H1 (cell line): ENCODE measurements around the gene FAM24A. TPM values are rescaled to one million over a fixed set of nuclear protein-coding genes. Genes with fewer than 3 reads are reported as not detected.

ENCODE experiments used
- CTCF ChIA-PET: fragments of 300-600 bp; sonication (Branson Sonifier 250); formaldehyde crosslinking; loops from one replicate; lab custom pipeline; 2021; ENCODE audit not compliant: partially characterized antibody; lab: Charles Lee
- POLR2A ChIA-PET: fragments of 300-600 bp; sonication (Branson Sonifier 250); formaldehyde crosslinking; loops from one replicate; lab custom pipeline; 2021; ENCODE audit warnings: inconsistent platforms; ENCODE audit not compliant: partially characterized antibody; lab: Charles Lee
- DNase-seq, 2 experiments: peaks; one replicate each; pipeline versions ENCODE4 v3.0.0 to v3.0.0-alpha.2; 2010 to 2022; ENCODE audit warnings: low spot score in 2 of 2, low read depth in 1 of 2, mixed read lengths in 1 of 2
- FAIRE-seq: peaks from 2 replicates; lab custom pipeline; 2011; peaks lifted over from hg19 to GRCh38; lab: Jason Lieb, UNC
- H2AFZ ChIP-seq: 2 replicates; pipeline ENCODE4 v1.8.1; 2012; ENCODE audit warnings: low read length, inconsistent platforms
- H2AK5ac ChIP-seq: 2 replicates; pipeline ENCODE4 v1.6.1; 2013; ENCODE audit warnings: low read depth, low read length
- H2BK120ac ChIP-seq: replicated peaks from 2 replicates; pipeline ENCODE3; 2013; ENCODE audit warnings: low read depth, low read length, inconsistent platforms
- H2BK12ac ChIP-seq: 2 replicates; pipeline ENCODE4 v1.6.1; 2013; ENCODE audit warnings: low read depth, low read length
- H2BK15ac ChIP-seq: 2 replicates; pipeline ENCODE4 v1.6.1; 2013; ENCODE audit warnings: low read length
- H2BK20ac ChIP-seq: 2 replicates; pipeline ENCODE4 v1.6.1; 2013; ENCODE audit warnings: low read length
- H2BK5ac ChIP-seq: 2 replicates; pipeline ENCODE4 v1.6.1; 2013; ENCODE audit warnings: low read depth, low read length
- H3K14ac ChIP-seq: 2 replicates; pipeline ENCODE4 v1.6.1; 2013; ENCODE audit warnings: inconsistent platforms; ENCODE audit not compliant: insufficient read length
- H3K18ac ChIP-seq: 2 replicates; pipeline ENCODE4 v1.6.1; 2013; ENCODE audit warnings: low read length; ENCODE audit errors: extremely low read depth
- H3K23ac ChIP-seq: 2 replicates; pipeline ENCODE4 v1.6.1; 2013; ENCODE audit warnings: inconsistent platforms; ENCODE audit not compliant: insufficient read length
- H3K23me2 ChIP-seq: 2 replicates; pipeline ENCODE4 v1.6.1; 2013; ENCODE audit warnings: low read depth, low read length
- H3K27ac ChIP-seq: 2 replicates; pipeline ENCODE4 v1.6.1; 2011; ENCODE audit warnings: low read depth, low read length, inconsistent platforms
- H3K27me3 ChIP-seq, 4 experiments: replicated peaks in 1 of 4; 1 replicate in 1 of 4; 2 replicates in 3 of 4; pipeline versions ENCODE4 v1.6.1 to v1.8.1; 2011 to 2013; ENCODE audit warnings: low read length in 3 of 4, mild to moderate bottlenecking in 3 of 4, inconsistent platforms in 2 of 4, mixed read lengths in 2 of 4, moderate library complexity in 1 of 4; ENCODE audit not compliant: control insufficient read depth in 3 of 4, insufficient read depth in 3 of 4; ENCODE audit errors: extremely low read depth in 1 of 4
- H3K36me3 ChIP-seq, 4 experiments: 2 replicates each; pipeline versions ENCODE4 v1.6.1 to v1.8.1; 2011 to 2013; ENCODE audit warnings: mild to moderate bottlenecking in 4 of 4, low read length in 3 of 4, moderate library complexity in 2 of 4, control low read depth in 1 of 4, inconsistent platforms in 1 of 4; ENCODE audit not compliant: insufficient read depth in 4 of 4, control insufficient read depth in 2 of 4
- H3K4ac ChIP-seq: replicated peaks from 2 replicates; pipeline ENCODE3; 2013; ENCODE audit warnings: low read length, low read depth, mixed read lengths, inconsistent platforms; ENCODE audit not compliant: insufficient read length
- H3K4me1 ChIP-seq, 4 experiments: replicated peaks in 1 of 4; 1 replicate in 1 of 4; 2 replicates in 3 of 4; pipeline versions ENCODE4 v1.6.1 to v1.8.1; 2011 to 2013; ENCODE audit warnings: low read length in 3 of 4, inconsistent platforms in 2 of 4, mixed read lengths in 1 of 4; ENCODE audit not compliant: insufficient read depth in 4 of 4, control insufficient read depth in 3 of 4
- H3K4me2 ChIP-seq, 2 experiments: 2 replicates each; pipeline versions ENCODE4 v1.6.1 to v1.8.1; 2011 to 2013; ENCODE audit warnings: low read depth in 2 of 2, low read length in 2 of 2, control low read depth in 1 of 2, inconsistent platforms in 1 of 2, mild to moderate bottlenecking in 1 of 2; ENCODE audit not compliant: insufficient read depth in 1 of 2
- H3K4me3 ChIP-seq, 4 experiments: fragments of 200-600, 300-600 bp in 1 of 4; sonication (generic), shearing (Covaris generic), sonication (Bioruptor Twin) in 1 of 4; 2 replicates each; pipeline versions ENCODE4 v1.5.1 to v1.8.1; 2011 to 2016; ENCODE audit warnings: low read length in 4 of 4, low read depth in 3 of 4, control low read depth in 2 of 4, inconsistent platforms in 2 of 4, mild to moderate bottlenecking in 2 of 4, mixed read lengths in 1 of 4, moderate library complexity in 1 of 4; ENCODE audit not compliant: insufficient read depth in 2 of 4; ENCODE audit errors: extremely low read depth in 1 of 4
- H3K56ac ChIP-seq: replicated peaks from 2 replicates; pipeline ENCODE3; 2013; ENCODE audit warnings: low read depth, mild to moderate bottlenecking, mixed read lengths, low read length, inconsistent platforms; ENCODE audit not compliant: insufficient read length
- H3K79me1 ChIP-seq: 2 replicates; pipeline ENCODE4 v1.6.1; 2013; ENCODE audit warnings: low read depth, low read length, control low read depth
- H3K79me2 ChIP-seq, 2 experiments: 2 replicates each; pipeline versions ENCODE4 v1.6.1 to v1.8.1; 2012 to 2013; ENCODE audit warnings: low read length in 2 of 2, mild to moderate bottlenecking in 2 of 2, inconsistent platforms in 1 of 2; ENCODE audit not compliant: insufficient read depth in 2 of 2, control insufficient read depth in 1 of 2
- H3K9ac ChIP-seq, 4 experiments: replicated peaks in 1 of 4; 1 replicate in 1 of 4; 2 replicates in 3 of 4; pipeline versions ENCODE4 v1.6.1 to v1.8.1; 2011 to 2013; ENCODE audit warnings: low read depth in 3 of 4, low read length in 3 of 4, control low read depth in 2 of 4, mild to moderate bottlenecking in 2 of 4, moderate library complexity in 2 of 4, inconsistent platforms in 1 of 4; ENCODE audit errors: extremely low read depth in 1 of 4
- H3K9me3 ChIP-seq, 2 experiments: 2 replicates each; pipeline versions ENCODE4 v1.6.1 to v1.8.1; 2012 to 2013; ENCODE audit warnings: mild to moderate bottlenecking in 2 of 2, moderate library complexity in 2 of 2, control low read depth in 1 of 2, inconsistent platforms in 1 of 2, low read depth in 1 of 2, low read length in 1 of 2, mixed read lengths in 1 of 2; ENCODE audit not compliant: insufficient read depth in 2 of 2
- H4K20me1 ChIP-seq, 2 experiments: replicated peaks in 1 of 2; 2 replicates each; pipeline versions ENCODE3 to v1.8.1; 2011 to 2013; ENCODE audit warnings: inconsistent platforms in 2 of 2, low read length in 2 of 2, mild to moderate bottlenecking in 1 of 2; ENCODE audit not compliant: insufficient read depth in 2 of 2, control insufficient read depth in 1 of 2
- H4K5ac ChIP-seq: 2 replicates; pipeline ENCODE4 v1.6.1; 2013; ENCODE audit warnings: low read length, low read depth, mixed read lengths, inconsistent platforms; ENCODE audit not compliant: insufficient read length
- H4K8ac ChIP-seq: 2 replicates; pipeline ENCODE4 v1.8.0; 2013; ENCODE audit warnings: mild to moderate bottlenecking, moderate library complexity, low read length, inconsistent platforms; ENCODE audit not compliant: insufficient read depth; ENCODE audit errors: extremely low read depth
- H4K91ac ChIP-seq: replicated peaks from 2 replicates; pipeline ENCODE3; 2013; ENCODE audit warnings: low read length, mixed read lengths, inconsistent platforms; ENCODE audit not compliant: insufficient read length
- CTBP2 ChIP-seq: IDR thresholded peaks from 2 replicates; pipeline ENCODE4 v1.7.0; 2011; ENCODE audit warnings: borderline replicate concordance, mild to moderate bottlenecking, moderate library complexity, mixed read lengths, low read length; ENCODE audit not compliant: insufficient read depth, insufficient read length
- JUN ChIP-seq: IDR thresholded peaks from 2 replicates; pipeline ENCODE4 v1.6.1; 2011; ENCODE audit warnings: low read depth, mild to moderate bottlenecking, improper control_type of control experiment, low read length
- RNF2 ChIP-seq: fragments of 200-900, 300-1000 bp; sonication (generic); IDR thresholded peaks from 2 replicates; pipeline ENCODE4 v1.7.1; 2016; ENCODE audit warnings: borderline replicate concordance, low read depth, mild to moderate bottlenecking, antibody characterized with exemption, low read length; ENCODE audit not compliant: poor library complexity, severe bottlenecking; ENCODE audit errors: missing control alignments
- WGBS, 2 experiments: shearing (Covaris generic) in 1 of 2; methylation state at CpG; one replicate each; pipeline versions ENCODE4 v1.1.6 to v1.1.7; 2013 to 2015; ENCODE audit warnings: low lambda C conversion rate in 2 of 2, mixed read lengths in 2 of 2, inconsistent platforms in 1 of 2, low coverage in 1 of 2, missing lambda C conversion rate in 1 of 2; ENCODE audit not compliant: insufficient replicate concordance in 2 of 2, insufficient coverage in 1 of 2, insufficient read length in 1 of 2; ENCODE audit errors: extremely low coverage in 1 of 2, missing lambda C conversion rate in 1 of 2; 5-methylcytosine and 5-hydroxymethylcytosine counted together
- polyA plus RNA-seq, 7 experiments: library from polyadenylated mRNA; depleted of rRNA in 3 of 7; stranded (reverse) in 5 of 7; unstranded in 2 of 7; fragments of >200 nt in 5 of 7; fragments of 200-250 nt in 2 of 7; gene quantifications; 1 replicate in 5 of 7; 2 replicates in 1 of 7; 4 replicates in 1 of 7; pipeline versions ENCODE4 v1.2.1 to v1.2.3, GENCODE V29; 2011 to 2013; ENCODE audit warnings: missing spikeins in 2 of 7, mixed read lengths in 2 of 7
- total RNA-seq: library from RNA; stranded (reverse); fragmentation: NEBNext Ultra II Directional; extraction: Animal tissue kit (Norgen Biotek cat#: 25700); gene quantifications from 2 replicates; pipeline ENCODE4 v1.2.1, GENCODE V29; 2021

Gene FAM24A
- total and polyA plus RNA-seq, 2 of the 8 experiments (the other 6 are each of a cell fraction or from before 2014, with no cell fraction given), result not detected

- Histone ChIP-seq H2BK12ac (no peak overlapping the region), H2BK120ac (no peak overlapping the region), H4K8ac (no peak overlapping the region), H3K18ac (no peak overlapping the region), H3K56ac (no peak overlapping the region), H4K91ac (no peak overlapping the region), H3K27ac (no peak overlapping the region), H3K9ac (no peak overlapping the region), H3K4me3 (no peak overlapping the region), H3K14ac (no peak overlapping the region), H4K20me1 (no peaks in the 10 kb centered on the region), H3K79me1 (no peaks in the 10 kb centered on the region), H2AFZ (no peak overlapping the region), H3K27me3 (no peaks in the 10 kb centered on the region), H2BK5ac (no peak overlapping the region), H3K23ac (no peak overlapping the region), H3K4me1 (no peaks in the 10 kb centered on the region), H3K23me2 (no peaks in the 10 kb centered on the region), H4K5ac (no peak overlapping the region), H3K36me3 (no peaks in the 10 kb centered on the region), H3K4me2 (no peak overlapping the region), H3K4ac (no peak overlapping the region), H2BK15ac (no peak overlapping the region), H2BK20ac (no peak overlapping the region), H3K79me2 (no peaks in the 10 kb centered on the region), H3K9me3 (peaks cover 9 to 13% of the 10 kb centered on the region in 2 experiments), H2AK5ac (no peak overlapping the region)
- WGBS, 2 experiments, result 92% methylated on average over 1 of the region's 1 CpG; no CpG with 5 or more reads in 1 of the 2 experiments
- CTCF ChIA-PET, result interaction anchor here (2.2 kb wide), 1 partner anchor 15 kb away, joined by 6 read pairs; no protein-coding TSS in a partner anchor
- TF ChIP-seq JUN (no peak), CTBP2 (no peak), RNF2 (no peak)
- POLR2A ChIA-PET, result no interaction called here
- no peak for DNase-seq
- FAIRE-seq, result no peak
Observed at GRCh38 chr10:122864901-122865300, 45.5 kb upstream of the FAM24A start.
